Right cardiac atrium (tissue), 5 donors: ENCODE measurements around the gene THADA. TPM values are rescaled to one million over a fixed set of nuclear protein-coding genes. Genes with fewer than 3 reads are reported as not detected.
A peak's percentile ranks its signal among the peaks of the same experiment; 100 is the strongest.

Source experiments
- ATAC-seq, 2 donors: fragments of 200-7000 bp; cut with Tn5 transposase; one replicate each; pipeline versions ENCODE4 v1.8.0 to v1.9.1; 2020; ENCODE audit warnings: moderate library complexity in 2 of 2, mild to moderate bottlenecking in 1 of 2
- DNase-seq, 3 donors: peaks; one replicate each; pipeline ENCODE4 v3.0.0-alpha.2; 2020
- H3K27ac ChIP-seq: one replicate; pipeline ENCODE4 v1.5.1; 2013; ENCODE audit warnings: mild to moderate bottlenecking, low read length, control low read depth, moderate library complexity
- H3K27me3 ChIP-seq: one replicate; pipeline ENCODE4 v1.6.1; 2013; ENCODE audit not compliant: control insufficient read depth, insufficient read depth
- H3K4me1 ChIP-seq: one replicate; pipeline ENCODE4 v1.6.1; 2013; ENCODE audit warnings: low read length; ENCODE audit not compliant: control insufficient read depth, insufficient read depth
- H3K4me3 ChIP-seq: one replicate; pipeline ENCODE4 v1.5.1; 2013; ENCODE audit warnings: low read length, control low read depth
- H3K9me3 ChIP-seq: one replicate; pipeline ENCODE4 v1.6.1; 2013; ENCODE audit warnings: low read length; ENCODE audit not compliant: control insufficient read depth
- WGBS: extraction: QIAGEN DNeasy Blood & Tissue Kit; methylation state at CpG from one replicate; pipeline ENCODE4 v1.1.7; 2013; 5-methylcytosine and 5-hydroxymethylcytosine counted together
- intact Hi-C, 4 donors: fragments of 100-400 bp; cut with DNase I; formaldehyde crosslinking; loops; one replicate each; pipeline versions ENCODE4 v1.11.0 to v1.14.0; 2022 to 2023
- polyA plus RNA-seq: library from polyadenylated mRNA; stranded (reverse); fragments of 200-250 nt; gene quantifications from one replicate; pipeline ENCODE4 v1.2.3, GENCODE V29; 2013
- total RNA-seq, 4 donors: library from RNA; stranded (reverse); fragmentation: NEBNext Ultra II Directional; extraction: Animal tissue kit (Norgen Biotek cat#: 25700); gene quantifications; one replicate each; pipeline ENCODE4 v1.2.1, GENCODE V29; 2021
- donor health status: healthy with polysubstance abuse.
- donor health status: DM: no; HTN: yes; CAD: no.
- donor health status: DM: no; HTN: no; CAD: no.
- donor health status: DM: no; HTN: yes; CAD: no; lungs with severe emphysema.
- donor health status: DM: yes; HTN: yes; CAD: no.

The THADA gene
- total and polyA plus RNA-seq, 5 donors, result 10.6 to 20.7 (median 19.8) TPM

DNA sequence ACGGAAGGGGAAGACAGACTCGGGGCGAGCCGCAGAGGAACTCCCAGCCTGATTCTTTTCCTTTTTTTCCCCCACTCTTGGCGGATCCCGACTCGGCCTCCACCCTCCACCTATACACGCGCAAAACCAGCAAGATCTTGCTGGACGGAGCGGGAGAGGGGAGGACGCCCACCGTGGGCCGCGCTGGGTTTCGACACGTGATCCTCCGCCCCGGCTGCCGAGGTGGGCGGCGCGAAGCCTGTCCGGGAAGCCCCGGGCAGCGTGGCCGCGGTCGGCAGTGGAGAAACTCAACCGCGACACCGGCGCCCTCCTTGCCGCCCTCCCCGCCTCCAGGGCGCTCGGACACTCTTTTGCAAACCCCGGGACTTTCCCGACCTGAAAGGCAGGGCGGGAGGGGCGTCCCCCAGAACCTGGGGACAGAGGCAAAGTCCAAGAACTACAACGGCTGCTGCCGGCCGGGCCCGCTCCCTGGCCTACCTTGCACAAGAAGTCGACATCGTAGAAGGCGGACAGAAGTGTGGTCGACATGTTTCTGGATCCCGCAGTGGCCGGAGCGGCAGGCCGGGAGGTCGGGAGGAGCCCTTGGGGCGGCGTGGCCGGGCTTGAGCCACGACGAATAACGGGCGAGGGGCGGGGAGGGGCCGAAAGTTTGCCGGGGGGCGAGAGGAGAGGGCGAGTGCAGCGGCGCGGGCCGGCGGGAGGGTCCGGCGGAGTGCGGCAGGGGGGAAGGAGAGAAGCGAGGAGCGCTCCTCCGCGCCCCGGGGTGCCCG lies 369.9 kb downstream of the THADA start:
- Histone ChIP-seq H3K27ac (peak overlapping the region; percentile 99), H3K4me3 (peak overlapping the region; percentile 95), H3K27me3 (no peaks in the 10 kb centered on the region), H3K4me1 (peaks cover 6% of the 10 kb centered on the region), H3K9me3 (no peaks in the 10 kb centered on the region)
- under 1% methylated on average over 78 of the region's 80 CpGs for WGBS
- ATAC-seq, result peak; percentile 3 to 25
- DNase-seq, result peak; percentile 75 to 91 (median 89)
- intact Hi-C loops, result loop anchor here (5.0 to 10.0 kb wide), 12 partner anchors 49 to 399 kb away; no protein-coding TSS in a partner anchor

GRCh38 chr2:43225093-43225787 lies 370.6 kb downstream of the THADA start:
- Histone ChIP-seq H3K27me3 (no peaks in the 10 kb centered on the region), H3K27ac (peak overlapping the region; percentile 99), H3K4me1 (peaks cover 7% of the 10 kb centered on the region), H3K4me3 (peak overlapping the region; percentile 95), H3K9me3 (no peaks in the 10 kb centered on the region)
- WGBS, result 1% methylated on average over 74 of the region's 74 CpGs
- ATAC-seq (no peak), DNase-seq (peak; percentile 56 to 88 (median 84))
- intact Hi-C loops, result loop anchor here (5.0 to 10.0 kb wide), 12 partner anchors 48 to 398 kb away; no protein-coding TSS in a partner anchor

DNA sequence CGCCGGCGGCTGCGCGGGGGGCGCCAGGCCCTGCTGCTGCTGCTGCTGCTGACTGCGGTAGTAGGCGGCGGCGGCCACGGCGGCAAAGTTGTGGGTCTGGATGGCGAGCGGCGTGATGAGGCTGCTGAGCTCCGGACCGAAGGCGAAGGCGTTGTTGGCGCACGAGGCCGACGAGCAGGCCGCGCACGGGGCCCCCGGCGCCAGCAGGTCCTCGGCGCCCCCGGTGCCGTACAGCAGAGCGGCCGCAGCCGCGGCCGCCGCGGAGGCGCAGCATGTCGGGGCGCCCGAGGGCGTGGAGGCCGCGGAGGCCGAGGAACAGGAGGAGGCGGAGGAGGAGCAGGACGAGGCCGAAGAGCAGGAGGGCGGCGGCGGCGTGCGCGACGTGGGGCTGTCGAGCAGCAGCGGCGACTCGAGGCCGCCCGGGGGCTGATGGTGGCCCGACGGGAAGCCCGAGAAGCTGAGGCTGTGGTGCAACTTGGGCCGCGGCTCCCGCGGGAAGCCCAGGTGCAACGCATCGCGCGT lies 371.2 kb downstream of the THADA start:
- peaks cover 7% of the 10 kb centered on the region for H3K4me1 ChIP-seq
- no peaks in the 10 kb centered on the region for H3K9me3 ChIP-seq
- DNase-seq, result peak in 2 of 3 donors; percentile 70 to 75
- H3K27me3 ChIP-seq, result no peaks in the 10 kb centered on the region
- peak overlapping the region; percentile 95 for H3K4me3 ChIP-seq
- no peak for ATAC-seq
- under 1% methylated on average over 74 of the region's 74 CpGs for WGBS
- H3K27ac ChIP-seq, result peak overlapping the region; percentile 99
- intact Hi-C loops, result loop anchor here (5.0 to 10.0 kb wide), 14 partner anchors 47 to 397 kb away; no protein-coding TSS in a partner anchor

GRCh38 chr2:43224131-43224570 lies 371.7 kb downstream of the THADA start:
- Histone ChIP-seq H3K27ac (peak overlapping the region; percentile 99), H3K4me3 (peak overlapping the region; percentile 95), H3K4me1 (peaks cover 10% of the 10 kb centered on the region), H3K9me3 (no peaks in the 10 kb centered on the region), H3K27me3 (no peaks in the 10 kb centered on the region)
- ATAC-seq (no peak), DNase-seq (peak; percentile 72 to 91 (median 90))
- intact Hi-C loops, result loop anchor here in 3 of 4 donors (5.0 to 10.0 kb wide), 5 partner anchors 119 to 369 kb away; no protein-coding TSS in a partner anchor
- WGBS, result under 1% methylated on average over 41 of the region's 41 CpGs

DNA sequence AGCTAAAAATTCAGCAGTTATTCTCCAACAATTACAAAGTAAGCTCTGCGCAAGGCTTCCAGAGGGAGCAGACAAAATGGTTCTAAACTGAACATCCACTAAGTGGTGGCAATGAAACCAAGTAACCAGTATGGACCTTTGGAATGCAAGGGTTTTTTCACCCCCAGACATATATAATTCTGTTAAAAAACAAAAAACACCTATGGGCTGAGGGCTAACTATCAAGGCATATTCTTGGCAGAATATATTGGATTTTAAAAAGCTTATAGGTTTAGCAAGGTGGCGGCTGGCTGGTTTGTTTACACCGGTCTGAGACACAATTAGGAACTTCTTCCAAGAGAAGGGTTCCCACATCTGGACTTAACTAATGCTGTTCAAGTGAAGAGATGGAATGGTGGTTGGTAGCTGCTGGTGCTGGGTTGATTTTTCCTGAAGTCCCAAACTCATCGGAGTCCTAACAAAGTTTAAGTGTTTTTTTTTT lies 372.3 kb downstream of the THADA start:
- Histone ChIP-seq H3K27me3 (no peaks in the 10 kb centered on the region), H3K9me3 (no peaks in the 10 kb centered on the region), H3K4me1 (peaks cover 16% of the 10 kb centered on the region), H3K27ac (peak overlapping the region; percentile 77), H3K4me3 (peak overlapping the region; percentile 95)
- WGBS, result 5% methylated on average over 4 of the region's 4 CpGs
- DNase-seq (peak in 1 of 3 donors; percentile 3), ATAC-seq (no peak)
- intact Hi-C loops, result loop anchor here in 3 of 4 donors (5.0 to 10.0 kb wide), 5 partner anchors 119 to 369 kb away; no protein-coding TSS in a partner anchor

DNA sequence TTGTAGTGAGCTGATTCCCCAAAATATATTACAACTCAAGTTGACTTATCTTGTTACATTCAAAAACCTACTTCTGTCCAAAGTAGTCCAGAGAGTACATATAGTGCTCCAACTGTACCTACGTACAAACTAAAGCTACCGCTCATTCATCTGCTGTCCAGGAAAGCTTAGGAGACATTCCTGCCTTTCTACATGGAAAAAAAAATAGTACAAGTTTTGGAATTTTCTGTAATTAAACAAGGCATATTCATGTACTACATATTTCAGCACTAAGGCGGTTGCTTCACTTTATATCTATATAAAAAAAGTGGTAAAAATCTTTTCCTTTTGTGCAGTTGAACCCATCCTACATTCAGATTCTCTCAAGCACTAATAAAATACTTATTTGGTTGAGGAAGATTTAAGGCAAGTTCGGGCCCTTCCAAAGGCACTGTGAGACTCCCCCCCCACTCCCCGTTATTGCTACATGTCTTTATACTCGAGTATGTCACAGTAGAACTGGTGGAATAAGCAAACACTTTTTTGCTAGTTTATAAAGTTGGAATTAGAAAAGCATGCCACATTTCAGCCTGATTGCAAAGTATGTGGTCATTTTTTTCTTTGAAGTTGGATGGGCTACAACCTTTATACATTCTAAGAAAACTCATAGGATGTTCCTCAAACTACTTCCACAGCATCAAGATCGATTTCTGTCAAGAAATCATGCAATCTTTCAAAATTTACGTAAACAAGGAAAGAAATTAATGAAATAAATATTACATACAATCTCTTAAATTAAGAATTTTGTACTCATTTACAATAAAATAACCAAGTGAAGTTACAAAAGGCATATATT lies 373.1 kb downstream of the THADA start:
- intact Hi-C loops, result loop anchor here in 3 of 4 donors (5.0 to 10.0 kb wide), 5 partner anchors 118 to 368 kb away; no protein-coding TSS in a partner anchor
- Histone ChIP-seq H3K9me3 (no peaks in the 10 kb centered on the region), H3K27me3 (no peaks in the 10 kb centered on the region), H3K4me3 (peak overlapping the region; percentile 53), H3K4me1 (peaks cover 14% of the 10 kb centered on the region), H3K27ac (no peak overlapping the region)
- DNase-seq (peak in 1 of 3 donors; percentile 1), ATAC-seq (no peak)
- WGBS, result 6% methylated on average over 8 of the region's 8 CpGs

- Histone ChIP-seq H3K4me3 (peak overlapping the region; percentile 53), H3K27ac (peak overlapping the region; percentile 82), H3K9me3 (no peaks in the 10 kb centered on the region), H3K4me1 (peaks cover 17% of the 10 kb centered on the region), H3K27me3 (no peaks in the 10 kb centered on the region)
- WGBS, result under 1% methylated on average over 8 of the region's 8 CpGs
- intact Hi-C loops, result loop anchor here in 3 of 4 donors (5.0 to 10.0 kb wide), 5 partner anchors 117 to 367 kb away; no protein-coding TSS in a partner anchor
- DNase-seq (peak; percentile 92 to 97 (median 95)), ATAC-seq (peak; percentile 32 to 36)
These were observed 373.9 kb downstream of the THADA start for GRCh38 chr2:43221763-43222474.

- no peaks in the 10 kb centered on the region for H3K9me3 ChIP-seq
- H3K27me3 ChIP-seq, result no peaks in the 10 kb centered on the region
- ATAC-seq (peak; percentile 4 to 15), DNase-seq (peak; percentile 78 to 91 (median 89))
- 5% methylated on average over 16 of the region's 16 CpGs for WGBS
- peak overlapping the region; percentile 100 for H3K27ac ChIP-seq
- intact Hi-C loops, result loop anchor here in 3 of 4 donors (5.0 to 10.0 kb wide), 5 partner anchors 116 to 366 kb away; no protein-coding TSS in a partner anchor
- H3K4me1 ChIP-seq, result peaks cover 17% of the 10 kb centered on the region
- peak overlapping the region; percentile 53 for H3K4me3 ChIP-seq
These were observed 374.6 kb downstream of the THADA start for GRCh38 chr2:43221124-43221762.

DNA sequence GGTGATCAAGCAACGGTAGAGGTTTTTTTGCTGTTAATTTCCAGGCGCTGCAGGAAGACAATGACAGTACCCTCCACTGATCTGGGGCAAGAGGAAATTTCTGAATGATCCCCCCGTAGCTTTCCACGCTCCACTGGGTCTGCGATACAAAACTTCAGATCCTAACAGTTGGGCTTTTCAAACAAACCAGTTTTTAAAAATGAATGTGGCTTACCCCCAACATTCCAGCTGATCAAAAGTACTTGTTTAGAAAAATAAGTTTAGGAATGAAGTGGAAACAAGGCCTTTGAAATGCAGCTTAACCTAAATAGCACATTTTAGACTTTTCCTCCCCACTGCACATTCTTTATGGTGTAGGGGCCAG lies 375.1 kb downstream of the THADA start:
- Histone ChIP-seq H3K27me3 (no peaks in the 10 kb centered on the region), H3K27ac (peak overlapping the region; percentile 100), H3K4me1 (peaks cover 17% of the 10 kb centered on the region), H3K4me3 (peak overlapping the region; percentile 53), H3K9me3 (no peaks in the 10 kb centered on the region)
- ATAC-seq (no peak), DNase-seq (no peak)
- WGBS, result 22% methylated on average over 5 of the region's 5 CpGs
- intact Hi-C loops, result loop anchor here in 3 of 4 donors (5.0 to 10.0 kb wide), 5 partner anchors 116 to 366 kb away; no protein-coding TSS in a partner anchor
